OCI-LY1 (cell line): Measurements from ENCODE around the gene CDC42BPA.

Experiments
- H2AFZ ChIP-seq: fragments of 200-600 bp; sonication (generic), shearing (Covaris generic); 2 replicates; pipeline ENCODE4 v1.6.0; 2014; ENCODE audit warnings: antibody characterized with exemption, mild to moderate bottlenecking, low read length
- H3F3A ChIP-seq: fragments of 200-600 bp; sonication (generic), shearing (Covaris generic); 2 replicates; pipeline ENCODE4 v1.6.0; 2014; ENCODE audit warnings: mild to moderate bottlenecking, antibody characterized with exemption, low read length, moderate library complexity; ENCODE audit not compliant: insufficient read depth
- H3K27ac ChIP-seq: fragments of 200-600 bp; sonication (generic); 2 replicates; pipeline ENCODE4 v1.5.1; 2014; ENCODE audit warnings: low read length, mixed run types, mild to moderate bottlenecking, low read depth; ENCODE audit not compliant: poor library complexity, severe bottlenecking
- H3K27me3 ChIP-seq: fragments of 200-600 bp; sonication (generic); 2 replicates; pipeline ENCODE4 v1.6.0; 2014; ENCODE audit warnings: antibody characterized with exemption, mild to moderate bottlenecking, low read length, moderate library complexity; ENCODE audit not compliant: insufficient read depth
- H3K36me3 ChIP-seq: fragments of 200-600 bp; sonication (generic); 2 replicates; pipeline ENCODE4 v1.6.1; 2014; ENCODE audit warnings: mild to moderate bottlenecking, antibody characterized with exemption, low read length, moderate library complexity, mixed read lengths; ENCODE audit not compliant: insufficient read depth
- H3K4me1 ChIP-seq: fragments of 200-600 bp; sonication (generic); 2 replicates; pipeline ENCODE4 v1.5.1; 2014; ENCODE audit warnings: mild to moderate bottlenecking, low read length, moderate library complexity; ENCODE audit not compliant: insufficient read depth, severe bottlenecking
- H3K4me2 ChIP-seq: fragments of 200-600 bp; sonication (generic), shearing (Covaris generic); 2 replicates; pipeline ENCODE4 v1.6.1; 2014; ENCODE audit warnings: low read length
- H3K4me3 ChIP-seq: fragments of 200-600 bp; sonication (generic); 2 replicates; pipeline ENCODE4 v1.5.1; 2014; ENCODE audit warnings: low read length, low read depth, mild to moderate bottlenecking, mixed read lengths; ENCODE audit not compliant: poor library complexity, severe bottlenecking
- H3K79me2 ChIP-seq: fragments of 200-600 bp; shearing (Covaris generic); 2 replicates; pipeline ENCODE4 v1.6.1; 2016; ENCODE audit warnings: mixed run types, low read length, mixed read lengths; ENCODE audit not compliant: insufficient read depth
- H3K9ac ChIP-seq: fragments of 200-600 bp; sonication (generic), shearing (Covaris generic); 2 replicates; pipeline ENCODE4 v1.6.1; 2014; ENCODE audit warnings: mild to moderate bottlenecking, low read length, mixed read lengths
- H3K9me2 ChIP-seq: fragments of 200-600 bp; sonication (generic), shearing (Covaris generic); 2 replicates; pipeline ENCODE4 v1.6.1; 2014; ENCODE audit warnings: low read depth, mild to moderate bottlenecking, low read length, mixed read lengths
- H3K9me3 ChIP-seq: fragments of 200-600 bp; shearing (Covaris generic); 2 replicates; pipeline ENCODE4 v1.6.1; 2014; ENCODE audit warnings: low read length, mixed read lengths
- H4K20me1 ChIP-seq: fragments of 200-600 bp; sonication (generic), shearing (Covaris generic); 2 replicates; pipeline ENCODE4 v1.6.0; 2016; ENCODE audit warnings: mild to moderate bottlenecking, low read length; ENCODE audit not compliant: insufficient read depth
- CTCF ChIP-seq: fragments of 200-600 bp; sonication (generic), shearing (Covaris generic); IDR thresholded peaks from 2 replicates; pipeline ENCODE4 v1.5.1; 2017; ENCODE audit warnings: mild to moderate bottlenecking, antibody characterized with exemption, low read length, moderate library complexity, mixed read lengths
- EZH2 ChIP-seq: fragments of 200-600 bp; sonication (generic), shearing (Covaris generic); IDR thresholded peaks from 2 replicates; pipeline ENCODE4 v1.8.0; 2017; ENCODE audit warnings: borderline replicate concordance, mixed run types, mild to moderate bottlenecking, antibody characterized with exemption, low read length, moderate library complexity, mixed read lengths

The CDC42BPA gene

GRCh38 chr1:227155688-227156087 lies 162.6 kb downstream of the CDC42BPA start:
- Histone ChIP-seq H3K4me3 (no peak overlapping the region), H3K4me2 (no peak overlapping the region), H3K27ac (no peak overlapping the region), H3K36me3 (no peaks in the 10 kb centered on the region), H3K9me2 (no peaks in the 10 kb centered on the region), H3K9ac (no peak overlapping the region), H3K27me3 (no peaks in the 10 kb centered on the region), H3F3A (no peaks in the 10 kb centered on the region), H3K79me2 (no peaks in the 10 kb centered on the region), H3K9me3 (no peaks in the 10 kb centered on the region), H2AFZ (no peak overlapping the region), H4K20me1 (no peaks in the 10 kb centered on the region), H3K4me1 (no peaks in the 10 kb centered on the region)
- TF ChIP-seq CTCF (no peak), EZH2 (no peak)

GRCh38 chr1:227155004-227155403 lies 163.3 kb downstream of the CDC42BPA start:
- Histone ChIP-seq H3K9ac (no peak overlapping the region), H3K9me3 (no peaks in the 10 kb centered on the region), H3K27me3 (no peaks in the 10 kb centered on the region), H3K79me2 (no peaks in the 10 kb centered on the region), H2AFZ (no peak overlapping the region), H3K4me2 (no peak overlapping the region), H4K20me1 (no peaks in the 10 kb centered on the region), H3F3A (no peaks in the 10 kb centered on the region), H3K9me2 (no peaks in the 10 kb centered on the region), H3K4me3 (no peak overlapping the region), H3K4me1 (no peaks in the 10 kb centered on the region), H3K27ac (no peak overlapping the region), H3K36me3 (no peaks in the 10 kb centered on the region)
- TF ChIP-seq CTCF (no peak), EZH2 (no peak)

- H3K9me3 ChIP-seq = no peaks in the 10 kb centered on the region
- no peak overlapping the region for H3K27ac ChIP-seq
- TF ChIP-seq EZH2 = no peak
- TF ChIP-seq CTCF = no peak
- no peaks in the 10 kb centered on the region for H3K9me2 ChIP-seq
- no peak overlapping the region for H3K4me2 ChIP-seq
- H3K27me3 ChIP-seq = no peaks in the 10 kb centered on the region
- no peak overlapping the region for H3K4me3 ChIP-seq
- no peak overlapping the region for H3K9ac ChIP-seq
- no peak overlapping the region for H2AFZ ChIP-seq
- no peaks in the 10 kb centered on the region for H3K79me2 ChIP-seq
- H4K20me1 ChIP-seq = no peaks in the 10 kb centered on the region
- no peaks in the 10 kb centered on the region for H3F3A ChIP-seq
- H3K36me3 ChIP-seq = no peaks in the 10 kb centered on the region
- H3K4me1 ChIP-seq = no peaks in the 10 kb centered on the region
These were observed 165.8 kb downstream of the CDC42BPA start for GRCh38 chr1:227152525-227152924.
